K562 (cell line): ENCODE measurements around the gene NMNAT2. TPM values are rescaled to one million over a fixed set of nuclear protein-coding genes. Genes with fewer than 3 reads are reported as not detected.

Source experiments
- ATAC-seq: fragments of 200-7000 bp; cut with Tn5 transposase; 3 replicates; pipeline ENCODE4 v1.9.1; 2020; ENCODE audit warnings: moderate library complexity
- BruUV-seq: library from RNA; stranded (reverse); fragments of 400-500 nt; replicated peaks from 2 replicates; lab custom pipeline; 2021; lab: Mats Ljungman, UMichigan
- CTCF ChIA-PET: fragments of 300-600 bp; formaldehyde crosslinking; extraction: SDS; loops from one replicate; lab custom pipeline; 2021; ENCODE audit warnings: low intra/inter-chr PET ratio; lab: Yijun Ruan, JAX
- POLR2A ChIA-PET: fragments of 300-600, 350-650 bp; sonication (Branson Sonifier 250); formaldehyde crosslinking; extraction: SDS; loops from one replicate; lab custom pipeline; 2021; ENCODE audit warnings: antibody characterized with exemption, inconsistent platforms; lab: Yijun Ruan, JAX
- DNase-seq, 4 experiments: peaks; one replicate each; pipeline versions ENCODE4 v3.0.0 to v3.0.0-alpha.2; 2011 to 2018; ENCODE audit warnings: low spot score in 3 of 4, mixed read lengths in 3 of 4; ENCODE audit errors: extremely low read depth in 1 of 4
- FAIRE-seq: peaks from 2 replicates; lab custom pipeline; 2011; peaks lifted over from hg19 to GRCh38; lab: Jason Lieb, UNC
- H2AFZ ChIP-seq: 2 replicates; pipeline ENCODE4 v1.6.0; 2011; ENCODE audit warnings: low read depth, low read length, control low read depth, inconsistent platforms
- H3K27ac ChIP-seq: fragments of 200-600 bp; 3 replicates; pipeline ENCODE4 v1.8.0; 2011; ENCODE audit warnings: low read depth, mild to moderate bottlenecking, control low read depth, inconsistent platforms, low read length, moderate library complexity, mixed read lengths; ENCODE audit errors: extremely low read depth
- H3K27me3 ChIP-seq, 2 experiments: fragments of 300-600 bp in 1 of 2; 2 replicates in 1 of 2; 3 replicates in 1 of 2; pipeline versions ENCODE4 v1.6.0 to v1.8.0; 2011; ENCODE audit warnings: inconsistent platforms in 2 of 2, low read length in 2 of 2, mild to moderate bottlenecking in 1 of 2, mixed read lengths in 1 of 2, moderate library complexity in 1 of 2; ENCODE audit not compliant: control insufficient read depth in 2 of 2, insufficient read depth in 2 of 2
- H3K36me3 ChIP-seq: fragments of 300-600 bp; 3 replicates; pipeline ENCODE4 v1.8.0; 2011; ENCODE audit warnings: mild to moderate bottlenecking, low read length, inconsistent platforms; ENCODE audit not compliant: control insufficient read depth, insufficient read depth
- H3K4me1 ChIP-seq, 2 experiments: fragments of 200-600 bp in 1 of 2; replicated peaks in 1 of 2; 2 replicates in 1 of 2; 3 replicates in 1 of 2; pipeline versions ENCODE4 v1.5.1 to v1.8.0; 2011; ENCODE audit warnings: inconsistent platforms in 2 of 2, low read length in 2 of 2, mild to moderate bottlenecking in 1 of 2, mixed read lengths in 1 of 2, moderate library complexity in 1 of 2; ENCODE audit not compliant: control insufficient read depth in 2 of 2, insufficient read depth in 2 of 2
- H3K4me2 ChIP-seq: 2 replicates; pipeline ENCODE4 v1.6.1; 2011; ENCODE audit warnings: low read length, control low read depth, inconsistent platforms, mixed read lengths; ENCODE audit not compliant: insufficient read depth
- H3K4me3 ChIP-seq: fragments of 200-600 bp; sonication (generic), shearing (Covaris generic); 2 replicates; pipeline ENCODE4 v1.5.1; 2016; ENCODE audit warnings: control low read depth, inconsistent platforms
- H3K79me2 ChIP-seq: fragments of 200-600 bp; 3 replicates; pipeline ENCODE4 v1.8.0; 2011; ENCODE audit warnings: low read length, inconsistent platforms; ENCODE audit not compliant: control insufficient read depth, insufficient read depth
- H3K9ac ChIP-seq, 2 experiments: 2 replicates each; pipeline versions ENCODE4 v1.6.0 to v1.6.1; 2011; ENCODE audit warnings: low read depth in 2 of 2, low read length in 2 of 2, control low read depth in 1 of 2, inconsistent platforms in 1 of 2, mild to moderate bottlenecking in 1 of 2, mixed read lengths in 1 of 2; ENCODE audit not compliant: insufficient read depth in 1 of 2
- H3K9me1 ChIP-seq: one replicate; pipeline ENCODE4 v1.6.0; 2011; ENCODE audit warnings: inconsistent platforms, mild to moderate bottlenecking, low read length, moderate library complexity; ENCODE audit not compliant: control insufficient read depth, insufficient read depth
- H3K9me3 ChIP-seq: replicated peaks from 2 replicates; pipeline ENCODE4 v1.5.1; 2011; ENCODE audit warnings: low read depth, low read length, inconsistent platforms; ENCODE audit not compliant: control insufficient read depth, insufficient read depth
- H4K20me1 ChIP-seq: replicated peaks from 2 replicates; pipeline ENCODE4 v1.6.1; 2011; ENCODE audit warnings: low read length, inconsistent platforms, mixed read lengths; ENCODE audit not compliant: control insufficient read depth, insufficient read depth
- NFATC3 ChIP-seq: fragments of 450-650 bp; IDR thresholded peaks from 2 replicates; pipeline ENCODE4 v1.6.1; 2017; ENCODE audit warnings: mild to moderate bottlenecking
- TFAP4 ChIP-seq: sonication (generic); formaldehyde crosslinking; IDR thresholded peaks from 2 replicates; pipeline ENCODE4 v1.8.0; 2022; ENCODE audit warnings: missing genetic modification reagents, mild to moderate bottlenecking, moderate library complexity, borderline replicate concordance
- TRIM25 ChIP-seq: fragments of 450-650 bp; IDR thresholded peaks from 2 replicates; pipeline ENCODE4 v1.7.0; 2016; ENCODE audit warnings: borderline replicate concordance
- ZC3H11A ChIP-seq: IDR thresholded peaks from 2 replicates; pipeline ENCODE4 v1.6.1; 2012; ENCODE audit warnings: low read depth, low read length, improper control_type of control experiment
- ZFP91 ChIP-seq: sonication (generic); formaldehyde crosslinking; IDR thresholded peaks from 2 replicates; pipeline ENCODE4 v1.8.0; 2022; ENCODE audit warnings: mild to moderate bottlenecking, missing genetic modification reagents
- ZNF174 ChIP-seq: fragments of 250-450 bp; sonication (Bioruptor Pico); IDR thresholded peaks from 2 replicates; pipeline ENCODE4 v1.4.0; 2020; ENCODE audit warnings: mild to moderate bottlenecking
- ZNF324 ChIP-seq: fragments of 250-450 bp; sonication (Bioruptor Pico); IDR thresholded peaks from 2 replicates; pipeline ENCODE4 v1.4.0; 2020; ENCODE audit warnings: mild to moderate bottlenecking
- ZNF354B ChIP-seq: fragments of 250-450 bp; sonication (Bioruptor Pico); IDR thresholded peaks from 2 replicates; pipeline ENCODE4 v1.4.0; 2020
- ZNF609 ChIP-seq: sonication (generic); formaldehyde crosslinking; IDR thresholded peaks from 2 replicates; pipeline ENCODE4 v1.8.1; 2023; ENCODE audit warnings: missing genetic modification reagents, mild to moderate bottlenecking, borderline replicate concordance
- WGBS: fragments of 100-300 bp; shearing (Covaris generic); methylation state at CpG from one replicate; pipeline ENCODE4 v1.1.6; 2016; ENCODE audit warnings: low coverage, mixed read lengths; ENCODE audit not compliant: insufficient coverage; ENCODE audit errors: missing lambda C conversion rate; 5-methylcytosine and 5-hydroxymethylcytosine counted together
- in situ Hi-C: fragments of 300-500 bp; cut with MboI; formaldehyde crosslinking; loops from 4 replicates; pipeline ENCODE4 v1.15.0; 2018; ENCODE audit warnings: inconsistent platforms, mixed read lengths
- intact Hi-C: fragments of 100-400 bp; cut with micrococcal nuclease; formaldehyde crosslinking; loops from 2 replicates; pipeline ENCODE4 v1.14.2; 2022
- polyA plus RNA-seq, 8 experiments: library from polyadenylated mRNA; depleted of rRNA in 4 of 8; stranded (reverse) in 5 of 8; unstranded in 3 of 8; fragments of >200 nt; fragmentation: Nextera tagmentation in 2 of 8; fragmentation: Illumina TruSeq in 1 of 8; extraction: Ambion mirVana in 2 of 8; extraction: Trizol in 1 of 8; gene quantifications; 2 replicates each; pipeline versions ENCODE4 v1.2.1 to v1.2.3, GENCODE V29; 2011 to 2014; ENCODE audit warnings: inconsistent platforms in 1 of 8, missing spikeins in 1 of 8
- total RNA-seq, 7 experiments: library from RNA; depleted of rRNA in 6 of 7; stranded (reverse); fragments of >200 nt in 6 of 7; fragmentation: Illumina TruSeq in 2 of 7; extraction: Trizol in 2 of 7; gene quantifications; 2 replicates each; pipeline versions ENCODE4 v1.2.1 to v1.2.3, GENCODE V29; 2011 to 2021; ENCODE audit warnings: low replicate concordance in 1 of 7

NMNAT2 gene
- total and polyA plus RNA-seq, 9 of the 15 experiments (the other 6 are each of a cell fraction or from before 2014, with no cell fraction given), result not detected

GRCh38 chr1:183432548-183432875 is 14.3 kb upstream of the NMNAT2 start (continued):
- no peak for TF ChIP-seq ZNF609 (CRISPR knock-in tag)
- no peak for TF ChIP-seq ZNF354B (CRISPR knock-in tag)
- no peak for TF ChIP-seq ZC3H11A

- Histone ChIP-seq H2AFZ (no peak overlapping the region), H3K27me3 (peaks cover 8 to 16% of the 10 kb centered on the region in 2 experiments; a peak in 4 of 5 replicates), H3K27ac (no peak overlapping the region), H3K4me1 (no peaks in the 10 kb centered on the region), H3K9me3 (no peaks in the 10 kb centered on the region), H3K9ac (no peak overlapping the region), H3K4me3 (no peak overlapping the region), H3K9me1 (no peaks in the 10 kb centered on the region), H3K4me2 (no peak overlapping the region), H3K79me2 (no peaks in the 10 kb centered on the region), H4K20me1 (0 out of 2 replicates have a peak, but pooled peaks cover 4% of the 10 kb centered on the region), H3K36me3 (no peaks in the 10 kb centered on the region)
- no peak for FAIRE-seq
- intact Hi-C loops, result no loop called here
- ATAC-seq, result no peak
- no TSS peak for BruUV-seq
- no peak for DNase-seq
- in situ Hi-C loops, result no loop called here
- WGBS, result 0% methylated on average over 4 of the region's 4 CpGs
- CTCF ChIA-PET, result no interaction called here
- POLR2A ChIA-PET, result interaction anchor here (0.7 kb wide), 1 partner anchor 11 kb away, joined by 4 read pairs; no protein-coding TSS in a partner anchor
- TF ChIP-seq ZNF324 (CRISPR knock-in tag), result no peak
- no peak for TF ChIP-seq ZFP91 (CRISPR knock-in tag)
- TF ChIP-seq TRIM25, result no peak
- TF ChIP-seq ZNF174, result no peak
- no peak for TF ChIP-seq NFATC3
- no peak for TF ChIP-seq TFAP4
These were observed 13.8 kb upstream of the NMNAT2 start for GRCh38 chr1:183431840-183432547.
